CD4-positive, alpha-beta T cell (primary cell): Measurements from ENCODE around the gene MBTPS1. TPM values are rescaled to one million over a fixed set of nuclear protein-coding genes. Genes with fewer than 3 reads are reported as not detected.

Source experiments
- ATAC-seq: fragments of 200-7000 bp; cut with Tn5 transposase; one replicate; pipeline ENCODE4 v1.10.0; 2022; ENCODE audit warnings: mild to moderate bottlenecking; ENCODE audit not compliant: poor library complexity
- CTCF ChIA-PET: fragments of 350-600 bp; sonication (Branson Sonifier 250); formaldehyde crosslinking; loops from one replicate; lab custom pipeline; 2021; ENCODE audit warnings: antibody characterized with exemption, inconsistent platforms; lab: Charles Lee
- POLR2A ChIA-PET: fragments of 350-600 bp; sonication (Branson Sonifier 250); formaldehyde crosslinking; loops from one replicate; lab custom pipeline; 2021; ENCODE audit warnings: antibody characterized with exemption, inconsistent platforms; lab: Charles Lee
- DNase-seq, 14 experiments: peaks; one replicate each; pipeline ENCODE4 v3.0.0-alpha.2; 2013 to 2020; ENCODE audit warnings: mixed read lengths in 2 of 14
- H3K27ac ChIP-seq, 2 donors: one replicate each; pipeline versions ENCODE4 v1.5.1 to v1.7.0; 2013; ENCODE audit warnings: low read length in 2 of 2, low read depth in 1 of 2, mild to moderate bottlenecking in 1 of 2
- H3K27me3 ChIP-seq, 2 experiments: 1 replicate in 1 of 2; 2 replicates in 1 of 2; pipeline versions ENCODE4 v1.6.1 to v1.7.0; 2013; ENCODE audit warnings: low read length in 2 of 2, control low read depth in 1 of 2, mild to moderate bottlenecking in 1 of 2, moderate library complexity in 1 of 2; ENCODE audit not compliant: insufficient read depth in 2 of 2, control insufficient read depth in 1 of 2
- H3K36me3 ChIP-seq: one replicate; pipeline ENCODE4 v1.6.1; 2013; ENCODE audit warnings: low read length, control low read depth; ENCODE audit not compliant: insufficient read depth
- H3K4me1 ChIP-seq: one replicate; pipeline ENCODE4 v1.6.1; 2013; ENCODE audit warnings: low read length, control low read depth; ENCODE audit not compliant: insufficient read depth
- H3K4me3 ChIP-seq: one replicate; pipeline ENCODE4 v1.5.1; 2013; ENCODE audit warnings: mild to moderate bottlenecking, low read length, moderate library complexity
- H3K9me3 ChIP-seq, 2 experiments: 1 replicate in 1 of 2; 2 replicates in 1 of 2; pipeline versions ENCODE4 v1.6.1 to v1.7.0; 2013; ENCODE audit warnings: low read length in 2 of 2, mild to moderate bottlenecking in 2 of 2, control low read depth in 1 of 2, moderate library complexity in 1 of 2; ENCODE audit not compliant: control insufficient read depth in 1 of 2, insufficient read depth in 1 of 2
- H3K27ac Mint-ChIP-seq: one replicate; pipeline ENCODE4 v1.8.0; 2020; ENCODE audit warnings: mixed read lengths
- H3K27me3 Mint-ChIP-seq: one replicate; pipeline ENCODE4 v1.8.0; 2021; ENCODE audit warnings: mixed read lengths
- H3K36me3 Mint-ChIP-seq: one replicate; pipeline ENCODE4 v1.8.0; 2021; ENCODE audit warnings: low read depth, mixed read lengths
- H3K4me1 Mint-ChIP-seq: one replicate; pipeline ENCODE4 v1.8.0; 2021; ENCODE audit warnings: low read depth, mixed read lengths
- H3K4me3 Mint-ChIP-seq: one replicate; pipeline ENCODE4 v1.8.0; 2020; ENCODE audit warnings: mild to moderate bottlenecking, mixed read lengths
- H3K9me3 Mint-ChIP-seq: one replicate; pipeline ENCODE4 v1.8.0; 2020; ENCODE audit warnings: mixed read lengths
- intact Hi-C, 2 experiments: fragments of 100-400 bp; cut with DNase I in 1 of 2; cut with micrococcal nuclease in 1 of 2; formaldehyde crosslinking; loops; one replicate each; pipeline versions ENCODE4 v1.15.1 to v1.9.0; 2023 to 2025; cut with DNase I, micrococcal nuclease
- total RNA-seq, 174 experiments: library from RNA in 2 of 174; stranded (reverse) in 2 of 174; gene quantifications; one replicate each; pipeline ENCODE4 v1.2.3 and lab custom pipeline; 2021 to 2026
- TF ChIP-seq, protein P1 (sequence below): fragments of 200-600 bp; IDR thresholded peaks from one replicate; pipeline ENCODE4 v1.8.0; 2022; ENCODE audit warnings: antibody characterized with exemption, mild to moderate bottlenecking

MBTPS1 gene
- total RNA-seq, 2 experiments from 2014 or later = 121 to 122 TPM

DNA sequence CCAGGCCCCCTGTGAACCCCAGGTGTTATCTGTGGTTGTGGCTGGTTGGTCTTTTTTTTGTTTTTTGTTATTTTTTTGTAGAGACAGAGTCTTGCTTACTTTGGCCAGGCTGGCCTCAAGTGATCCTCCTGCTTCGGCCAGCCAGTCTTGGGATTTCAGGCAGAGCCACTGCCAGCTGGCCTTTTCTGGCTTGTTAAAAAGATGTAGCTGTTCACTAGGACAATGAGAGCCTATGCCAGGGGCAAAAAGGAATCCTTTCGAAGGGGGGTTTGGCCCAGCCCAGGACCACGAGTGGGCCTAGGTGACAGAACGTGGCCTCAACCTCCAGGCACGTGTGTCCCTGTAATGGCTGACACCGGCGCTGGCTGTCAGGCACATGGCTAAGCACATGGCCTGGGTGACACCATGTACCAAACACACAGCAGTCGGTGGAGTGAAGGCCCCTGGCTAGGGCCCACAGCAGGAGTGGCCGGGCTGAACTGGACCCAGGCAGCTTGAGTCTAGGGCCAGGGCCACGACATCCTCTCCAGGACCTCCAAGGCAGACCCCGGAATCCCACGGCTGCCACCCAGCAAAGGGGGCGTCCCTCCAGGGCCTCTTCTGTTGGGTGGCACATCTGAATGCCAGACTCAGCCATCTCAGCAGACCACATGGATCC lies 67.2 kb downstream of the MBTPS1 start:
- Histone ChIP-seq H3K27ac (no peak overlapping the region), H3K27me3 (peaks cover 0 to 1% of the 10 kb centered on the region in 2 experiments), H3K4me1 (no peaks in the 10 kb centered on the region), H3K9me3 (no peaks in the 10 kb centered on the region), H3K36me3 (peaks cover 41% of the 10 kb centered on the region), H3K4me3 (no peak overlapping the region)
- Mint-ChIP-seq H3K4me3 (no peak overlapping the region), H3K27me3 (peaks cover under 1% of the 10 kb centered on the region), H3K27ac (no peak overlapping the region), H3K36me3 (peaks cover 46% of the 10 kb centered on the region), H3K9me3 (no peaks in the 10 kb centered on the region), H3K4me1 (no peaks in the 10 kb centered on the region)
- ChIA-PET CTCF (no interaction called here), POLR2A (no interaction called here)
- ATAC-seq (no peak), DNase-seq (no peak)
- TF ChIP-seq, protein P1, sequence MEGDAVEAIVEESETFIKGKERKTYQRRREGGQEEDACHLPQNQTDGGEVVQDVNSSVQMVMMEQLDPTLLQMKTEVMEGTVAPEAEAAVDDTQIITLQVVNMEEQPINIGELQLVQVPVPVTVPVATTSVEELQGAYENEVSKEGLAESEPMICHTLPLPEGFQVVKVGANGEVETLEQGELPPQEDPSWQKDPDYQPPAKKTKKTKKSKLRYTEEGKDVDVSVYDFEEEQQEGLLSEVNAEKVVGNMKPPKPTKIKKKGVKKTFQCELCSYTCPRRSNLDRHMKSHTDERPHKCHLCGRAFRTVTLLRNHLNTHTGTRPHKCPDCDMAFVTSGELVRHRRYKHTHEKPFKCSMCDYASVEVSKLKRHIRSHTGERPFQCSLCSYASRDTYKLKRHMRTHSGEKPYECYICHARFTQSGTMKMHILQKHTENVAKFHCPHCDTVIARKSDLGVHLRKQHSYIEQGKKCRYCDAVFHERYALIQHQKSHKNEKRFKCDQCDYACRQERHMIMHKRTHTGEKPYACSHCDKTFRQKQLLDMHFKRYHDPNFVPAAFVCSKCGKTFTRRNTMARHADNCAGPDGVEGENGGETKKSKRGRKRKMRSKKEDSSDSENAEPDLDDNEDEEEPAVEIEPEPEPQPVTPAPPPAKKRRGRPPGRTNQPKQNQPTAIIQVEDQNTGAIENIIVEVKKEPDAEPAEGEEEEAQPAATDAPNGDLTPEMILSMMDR = no peak
- intact Hi-C loops = no loop called here

DNA sequence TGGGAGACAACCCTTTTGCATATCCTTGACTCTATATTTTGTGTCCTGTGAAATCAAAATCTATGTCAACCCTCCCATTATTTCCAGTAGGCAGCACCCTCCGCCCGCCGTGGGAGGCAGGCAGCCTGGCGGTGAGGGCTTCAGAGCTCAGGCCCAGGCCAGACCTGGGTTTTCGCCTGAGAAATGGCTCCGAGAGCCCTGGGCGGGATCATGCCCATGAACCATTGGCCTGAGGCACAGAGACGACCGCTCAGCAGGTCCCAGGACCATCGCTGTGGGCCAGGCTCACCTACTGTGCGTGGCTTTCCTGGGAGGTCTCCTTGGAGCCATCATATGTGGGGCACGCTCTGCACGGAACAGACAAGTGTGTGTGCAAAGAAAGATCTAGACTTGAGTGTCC lies 67.9 kb downstream of the MBTPS1 start:
- intact Hi-C loops = no loop called here
- no peak overlapping the region for H3K27ac ChIP-seq
- no peak for ATAC-seq
- ChIA-PET POLR2A (no interaction called here), CTCF (no interaction called here)
- Mint-ChIP-seq H3K27ac (no peak overlapping the region), H3K27me3 (peaks cover 5% of the 10 kb centered on the region), H3K9me3 (no peaks in the 10 kb centered on the region), H3K36me3 (peaks cover 39% of the 10 kb centered on the region), H3K4me3 (no peak overlapping the region), H3K4me1 (no peaks in the 10 kb centered on the region)
- TF ChIP-seq, protein P1 = no peak
- no peak for DNase-seq
- H3K9me3 ChIP-seq = no peaks in the 10 kb centered on the region
- no peaks in the 10 kb centered on the region for H3K4me1 ChIP-seq
- peaks cover 34% of the 10 kb centered on the region for H3K36me3 ChIP-seq
- peaks cover 3 to 5% of the 10 kb centered on the region in 2 experiments for H3K27me3 ChIP-seq
- H3K4me3 ChIP-seq = no peak overlapping the region

DNA sequence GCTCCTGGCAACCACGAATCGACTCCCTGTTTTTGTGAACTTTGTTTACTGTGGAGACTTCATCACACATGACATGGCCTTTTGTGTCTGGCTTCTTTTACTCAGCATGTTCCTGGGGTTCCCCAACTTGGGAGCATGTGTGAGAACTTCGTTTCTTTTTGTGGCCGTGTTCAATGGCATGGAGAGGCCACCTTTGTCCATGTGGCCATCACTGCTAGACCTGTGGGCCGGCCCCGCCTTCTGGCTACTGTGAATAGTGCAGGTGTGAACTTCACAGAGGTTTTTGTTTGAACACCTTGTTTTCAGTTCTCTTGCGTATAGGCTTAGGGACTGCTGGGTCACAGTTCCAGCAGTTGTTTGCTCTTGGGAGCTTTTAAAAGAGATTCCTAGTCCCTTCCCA lies 68.5 kb downstream of the MBTPS1 start:
- H3K36me3 Mint-ChIP-seq = peaks cover 33% of the 10 kb centered on the region
- H3K27ac Mint-ChIP-seq = no peak overlapping the region
- POLR2A ChIA-PET = no interaction called here
- Histone ChIP-seq H3K4me1 (no peaks in the 10 kb centered on the region), H3K36me3 (peaks cover 30% of the 10 kb centered on the region), H3K27me3 (peaks cover 5 to 6% of the 10 kb centered on the region in 2 experiments), H3K27ac (no peak overlapping the region), H3K4me3 (no peak overlapping the region), H3K9me3 (no peaks in the 10 kb centered on the region)
- intact Hi-C loops = no loop called here
- ATAC-seq (no peak), DNase-seq (no peak)
- TF ChIP-seq, protein P1 = no peak
- CTCF ChIA-PET = no interaction called here
- no peaks in the 10 kb centered on the region for H3K9me3 Mint-ChIP-seq
- H3K27me3 Mint-ChIP-seq = peaks cover 9% of the 10 kb centered on the region
- H3K4me1 Mint-ChIP-seq = no peaks in the 10 kb centered on the region
- H3K4me3 Mint-ChIP-seq = no peak overlapping the region
